ENCODE data around the gene SLC2A10.

GRCh38 chr20:46764068-46764467 is 54.6 kb downstream of the SLC2A10 start:
- TF ChIP-seq CTCF (tag by site-specific recombination; IDR thresholded peaks at IDR 0.05) (no peak), ZNF175 (tag by site-specific recombination; IDR thresholded peaks at IDR 0.05) (no peak), KLF7 (tag by site-specific recombination; IDR thresholded peaks at IDR 0.05; ENCODE audit: borderline replicate concordance) (no peak), ZNF169 (tag by site-specific recombination; IDR thresholded peaks at IDR 0.05) (no peak), KLF16 (tag by site-specific recombination; IDR thresholded peaks at IDR 0.05) (no peak), ZNF707 (tag by site-specific recombination; IDR thresholded peaks at IDR 0.05) (no peak), YY1 (tag by site-specific recombination; IDR thresholded peaks at IDR 0.05) (no peak), SCRT1 (tag by site-specific recombination; IDR thresholded peaks at IDR 0.05; ENCODE audit: borderline replicate concordance) (no peak), ZNF280C (tag by site-specific recombination; IDR thresholded peaks at IDR 0.05) (no peak), ZNF398 (tag by site-specific recombination; IDR thresholded peaks at IDR 0.05) (no peak), ZIC2 (tag by site-specific recombination; IDR thresholded peaks at IDR 0.05) (no peak), ZNF561 (tag by site-specific recombination; IDR thresholded peaks at IDR 0.05; ENCODE audit: borderline replicate concordance) (no peak)
